Measurements from ENCODE around the gene GAS1.

GRCh38 chr9:86945728-86946200 is 1.5 kb downstream of the GAS1 start:
- TF ChIP-seq EP300 (IDR thresholded peaks at IDR 0.05) = no peak
- peak in 1 of 2 donors; percentile 35 for TF ChIP-seq CTCF (IDR thresholded peaks at IDR 0.05)
- no peak for TF ChIP-seq POLR2A (IDR thresholded peaks at IDR 0.05)
- TF ChIP-seq POLR2AphosphoS5 (IDR thresholded peaks at IDR 0.05) = no peak

Data from suprapubic skin (tissue), 4 donors.